HG03432 (cell line): ENCODE measurements around the gene LRRC8D.
"Not testable (repeated sequence)": the region's sequence is repeated elsewhere in the genome, so short reads cannot be mapped to it uniquely, and the experiment has no call there.

Experiments
- ATAC-seq: cut with Tn5 transposase; IDR thresholded peaks from one replicate; pipeline ENCODE4 v1.9.1; 2021; ENCODE audit warnings: mild to moderate bottlenecking, moderate library complexity; ENCODE audit not compliant: unreplicated experiment

LRRC8D gene

DNA sequence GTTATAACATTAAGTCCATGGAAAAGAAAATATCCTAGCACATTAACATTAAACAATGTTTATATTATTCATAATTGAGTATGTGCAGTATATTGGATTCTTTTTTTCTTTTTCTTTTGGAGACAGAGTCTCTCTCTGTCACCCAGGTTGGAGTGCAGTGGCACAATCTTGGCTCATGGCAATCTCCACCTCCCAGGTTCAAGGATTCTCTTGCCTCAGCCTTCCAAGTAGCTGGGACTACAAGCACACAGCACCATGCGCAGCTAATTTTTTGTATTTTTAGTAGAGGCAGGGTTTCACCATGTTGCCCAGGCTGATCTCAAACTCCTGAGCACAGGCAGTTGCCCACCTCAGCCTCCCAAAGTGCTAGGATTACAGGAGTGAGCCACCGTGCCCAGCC, 162.0 kb downstream of the LRRC8D start:
- ATAC-seq, result not testable (repeated sequence)

DNA sequence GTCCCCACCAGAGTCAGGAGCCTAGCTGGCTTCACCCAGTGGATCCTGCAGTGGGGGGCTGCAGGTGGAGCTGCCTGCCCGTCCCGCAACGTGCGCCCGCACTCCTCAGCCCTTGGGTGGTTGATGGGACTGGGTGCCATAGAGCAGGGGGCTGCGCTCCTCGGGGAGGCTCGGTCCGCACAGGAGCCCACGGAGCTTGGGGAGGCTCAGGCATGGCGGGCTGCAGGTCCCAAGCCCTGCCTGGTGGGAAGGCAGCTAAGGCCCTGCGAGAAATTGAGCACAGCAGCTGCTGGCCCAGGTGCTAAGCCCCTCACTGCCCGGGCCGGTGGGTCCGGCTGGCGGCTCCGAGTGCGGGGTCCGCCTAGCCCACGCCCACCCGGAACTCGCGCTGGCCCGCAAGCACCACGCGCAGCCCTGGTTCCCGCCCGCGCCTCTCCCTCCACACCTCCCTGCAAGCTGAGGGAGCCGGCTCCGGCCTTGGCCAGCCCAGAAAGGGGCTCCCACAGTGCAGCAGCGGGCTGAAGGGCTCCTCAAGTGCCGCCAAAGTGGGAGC, 163.8 kb downstream of the LRRC8D start:
- ATAC-seq, result not testable (repeated sequence)

DNA sequence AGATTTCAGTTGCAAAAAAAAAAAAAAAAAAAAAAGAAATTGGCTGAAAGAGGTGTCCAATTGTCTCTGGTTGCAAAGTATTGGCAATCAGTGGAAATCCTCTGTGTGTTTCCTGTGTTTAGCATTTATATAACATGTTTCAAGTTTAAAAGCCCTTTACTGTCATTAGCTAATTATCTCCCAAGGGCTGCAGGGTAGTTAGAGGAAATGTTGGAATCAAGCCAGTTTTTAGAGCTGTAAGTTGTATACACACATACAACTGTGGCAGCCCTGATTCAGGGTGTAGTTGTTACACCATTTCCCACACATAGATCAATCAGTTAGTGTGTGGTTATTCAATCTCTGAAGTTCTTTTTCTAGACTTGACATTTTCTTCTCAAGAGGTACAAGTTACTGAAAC, 165.2 kb downstream of the LRRC8D start:
- ATAC-seq, result no peak
